T47D (cell line): ENCODE measurements around the gene FMN2.

Experiments
- DNase-seq, 2 experiments: peaks; one replicate each; pipeline versions ENCODE4 v3.0.0 to v3.0.0-alpha.2; 2011 to 2012; ENCODE audit warnings: low read depth in 1 of 2, low spot score in 1 of 2
- JUND ChIP-seq: IDR thresholded peaks from 2 replicates; pipeline ENCODE4 v1.6.1; 2012; ENCODE audit warnings: low read depth
- in situ Hi-C: cut with HindIII; loops from 2 replicates; pipeline ENCODE4 v1.10.0; 2016; ENCODE audit warnings: low sequenced_read_pairs, low pct_unique_long_range_greater_than_20kb

Gene FMN2

GRCh38 chr1:240363914-240364313 is 272.2 kb downstream of the FMN2 start:
- TF ChIP-seq JUND, result no peak
- no peak for DNase-seq
- in situ Hi-C loops, result no loop called here

- in situ Hi-C loops, result no loop called here
- DNase-seq, result no peak
- TF ChIP-seq JUND, result no peak
Measured at GRCh38 chr1:240366636-240367035, 275.0 kb downstream of the FMN2 start.

- no peak for DNase-seq
- TF ChIP-seq JUND, result no peak
- in situ Hi-C loops, result no loop called here
Measured at GRCh38 chr1:240385551-240385950, 293.9 kb downstream of the FMN2 start.

GRCh38 chr1:240385985-240386978 is 294.6 kb downstream of the FMN2 start:
- peak; percentile 15 to 51 for DNase-seq
- no peak for TF ChIP-seq JUND
- in situ Hi-C loops, result no loop called here

- in situ Hi-C loops, result no loop called here
- DNase-seq, result no peak
- no peak for TF ChIP-seq JUND
Measured at GRCh38 chr1:240387051-240387450, 295.4 kb downstream of the FMN2 start.

- TF ChIP-seq JUND, result no peak
Measured at GRCh38 chr1:240391660-240392260, 300.1 kb downstream of the FMN2 start.

GRCh38 chr1:240394353-240394752 is 302.7 kb downstream of the FMN2 start:
- DNase-seq, result no peak
- no peak for TF ChIP-seq JUND
- in situ Hi-C loops, result no loop called here

More at GRCh38 chr1:240391660-240392260, 300.1 kb downstream of the FMN2 start:
- no peak for DNase-seq
- in situ Hi-C loops, result no loop called here

GRCh38 chr1:240395336-240395735 is 303.7 kb downstream of the FMN2 start:
- in situ Hi-C loops, result no loop called here
- TF ChIP-seq JUND, result no peak

GRCh38 chr1:240399381-240399780 is 307.7 kb downstream of the FMN2 start:
- in situ Hi-C loops, result no loop called here
- DNase-seq, result no peak
- no peak for TF ChIP-seq JUND

More at GRCh38 chr1:240395336-240395735, 303.7 kb downstream of the FMN2 start:
- DNase-seq, result no peak

- DNase-seq, result no peak
- no peak for TF ChIP-seq JUND
- in situ Hi-C loops, result no loop called here
Measured at GRCh38 chr1:240401731-240402130, 310.0 kb downstream of the FMN2 start.

GRCh38 chr1:240402326-240402725 is 310.6 kb downstream of the FMN2 start:
- TF ChIP-seq JUND, result no peak
- no peak for DNase-seq
- in situ Hi-C loops, result no loop called here

GRCh38 chr1:240404286-240404685 is 312.6 kb downstream of the FMN2 start:
- DNase-seq, result no peak
- in situ Hi-C loops, result no loop called here
- no peak for TF ChIP-seq JUND

- in situ Hi-C loops, result no loop called here
- peak in 1 of 2 experiments; percentile 46 for DNase-seq
- no peak for TF ChIP-seq JUND
Measured at GRCh38 chr1:240405751-240406150, 314.1 kb downstream of the FMN2 start.

- in situ Hi-C loops, result no loop called here
- no peak for TF ChIP-seq JUND
- DNase-seq, result no peak
Measured at GRCh38 chr1:240407407-240407806, 315.7 kb downstream of the FMN2 start.
